LNCaP clone FGC (cell line): ENCODE measurements around the gene KIF6.

ENCODE experiments used
- DNase-seq: peaks from one replicate; pipeline ENCODE4 v3.0.0-alpha.2; 2011; ENCODE audit warnings: low read depth
- H3K4me3 ChIP-seq: 2 replicates; pipeline ENCODE4 v1.5.1; 2011; ENCODE audit warnings: mild to moderate bottlenecking, low read depth, low read length, control low read depth
- TF ChIP-seq, protein P1 (sequence below): IDR thresholded peaks from 2 replicates; pipeline ENCODE4 v1.5.1; 2012; ENCODE audit warnings: mild to moderate bottlenecking; ENCODE audit not compliant: control insufficient read depth, insufficient read depth; ENCODE audit errors: extremely low read depth

KIF6 gene

DNA sequence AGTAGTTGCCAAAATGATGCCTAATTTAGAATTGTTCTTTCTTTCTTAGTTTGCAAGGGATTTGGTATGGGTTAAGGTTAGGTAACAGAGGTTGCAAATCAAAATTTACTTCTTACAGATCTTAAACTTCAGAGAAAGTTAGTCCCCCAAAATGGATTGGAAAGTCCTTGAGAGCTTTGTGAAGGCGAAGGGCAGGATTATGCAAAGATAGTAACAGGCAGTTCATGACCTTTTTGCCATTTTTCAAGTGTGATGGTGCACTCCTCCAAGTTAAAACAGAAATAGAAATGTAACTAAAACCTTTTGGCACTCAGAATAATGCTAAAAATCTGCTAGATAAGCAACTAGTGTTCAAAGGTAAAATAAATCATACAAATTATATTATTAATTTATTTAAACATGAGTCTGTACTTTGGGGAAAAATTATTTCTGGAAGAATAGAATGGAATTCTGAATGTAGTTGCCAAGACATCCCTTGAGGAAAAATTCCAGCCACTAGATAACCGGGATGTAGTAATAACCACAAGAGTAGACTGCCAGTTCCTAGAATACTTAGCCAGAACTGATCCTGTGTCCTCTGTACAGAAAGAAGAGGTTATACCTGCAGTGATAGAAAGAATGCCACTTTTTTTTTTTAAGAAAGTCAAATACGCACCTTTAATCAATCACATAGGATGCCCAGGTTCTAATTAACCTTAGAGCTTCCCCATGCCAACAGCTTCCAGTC is 35.2 kb upstream of the KIF6 start:
- H3K4me3 ChIP-seq: no peak overlapping the region
- DNase-seq: no peak
- TF ChIP-seq, protein P1, sequence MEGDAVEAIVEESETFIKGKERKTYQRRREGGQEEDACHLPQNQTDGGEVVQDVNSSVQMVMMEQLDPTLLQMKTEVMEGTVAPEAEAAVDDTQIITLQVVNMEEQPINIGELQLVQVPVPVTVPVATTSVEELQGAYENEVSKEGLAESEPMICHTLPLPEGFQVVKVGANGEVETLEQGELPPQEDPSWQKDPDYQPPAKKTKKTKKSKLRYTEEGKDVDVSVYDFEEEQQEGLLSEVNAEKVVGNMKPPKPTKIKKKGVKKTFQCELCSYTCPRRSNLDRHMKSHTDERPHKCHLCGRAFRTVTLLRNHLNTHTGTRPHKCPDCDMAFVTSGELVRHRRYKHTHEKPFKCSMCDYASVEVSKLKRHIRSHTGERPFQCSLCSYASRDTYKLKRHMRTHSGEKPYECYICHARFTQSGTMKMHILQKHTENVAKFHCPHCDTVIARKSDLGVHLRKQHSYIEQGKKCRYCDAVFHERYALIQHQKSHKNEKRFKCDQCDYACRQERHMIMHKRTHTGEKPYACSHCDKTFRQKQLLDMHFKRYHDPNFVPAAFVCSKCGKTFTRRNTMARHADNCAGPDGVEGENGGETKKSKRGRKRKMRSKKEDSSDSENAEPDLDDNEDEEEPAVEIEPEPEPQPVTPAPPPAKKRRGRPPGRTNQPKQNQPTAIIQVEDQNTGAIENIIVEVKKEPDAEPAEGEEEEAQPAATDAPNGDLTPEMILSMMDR: no peak

DNA sequence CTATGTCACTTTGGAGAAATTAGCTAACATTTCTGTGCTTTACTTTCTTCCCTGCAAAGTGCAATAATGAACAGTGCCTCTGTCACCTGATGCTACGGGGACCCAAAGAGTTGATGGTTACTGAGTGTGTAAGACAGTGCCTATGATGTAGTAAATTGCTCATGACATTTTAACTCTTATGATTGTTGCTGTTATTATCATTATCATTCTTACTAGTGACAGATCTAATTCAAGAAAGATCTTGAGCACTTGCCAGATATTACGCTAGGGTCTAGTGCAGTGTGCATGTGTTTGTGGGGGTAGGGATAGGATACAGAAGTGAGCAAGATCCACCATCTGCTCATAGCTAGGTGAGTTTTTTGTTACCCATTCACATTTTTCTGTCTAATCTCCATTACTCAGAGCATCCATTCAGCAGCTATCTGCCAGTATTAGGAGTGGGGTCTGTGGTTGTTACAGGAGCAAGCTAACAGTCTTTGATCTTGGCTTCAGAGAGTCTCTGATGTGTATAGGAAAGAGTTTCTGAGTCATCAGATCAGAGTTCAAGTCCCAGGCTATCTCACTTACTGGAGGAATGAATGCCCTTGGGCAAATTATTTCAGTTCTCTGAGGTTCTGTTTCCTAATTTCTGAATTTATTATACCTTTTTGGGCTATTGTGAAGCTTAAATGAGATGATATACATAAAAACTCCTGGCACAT is 33.8 kb upstream of the KIF6 start:
- DNase-seq: no peak
- TF ChIP-seq, protein P1: no peak
- H3K4me3 ChIP-seq: no peak overlapping the region

DNA sequence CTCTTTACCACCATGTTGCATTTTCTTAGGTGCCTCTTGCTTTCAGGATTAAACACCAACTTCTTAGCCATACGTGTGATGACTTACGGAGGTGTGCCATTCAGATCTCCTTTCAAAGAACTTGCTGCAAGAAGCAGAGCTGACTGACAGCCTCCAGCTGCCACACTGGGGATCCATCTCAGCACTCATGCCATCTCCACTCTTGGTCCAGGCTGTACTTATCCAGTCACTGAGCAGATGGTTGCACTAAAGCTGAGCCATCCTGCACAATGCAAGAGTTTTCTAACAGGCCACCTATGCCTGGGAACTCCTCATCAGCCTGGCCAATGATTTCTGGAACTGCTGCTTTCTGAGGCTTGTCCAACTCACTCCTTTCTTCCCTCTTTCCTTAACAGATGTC is 31.4 kb upstream of the KIF6 start:
- TF ChIP-seq, protein P1: no peak
- no peak overlapping the region for H3K4me3 ChIP-seq
- DNase-seq: no peak

DNA sequence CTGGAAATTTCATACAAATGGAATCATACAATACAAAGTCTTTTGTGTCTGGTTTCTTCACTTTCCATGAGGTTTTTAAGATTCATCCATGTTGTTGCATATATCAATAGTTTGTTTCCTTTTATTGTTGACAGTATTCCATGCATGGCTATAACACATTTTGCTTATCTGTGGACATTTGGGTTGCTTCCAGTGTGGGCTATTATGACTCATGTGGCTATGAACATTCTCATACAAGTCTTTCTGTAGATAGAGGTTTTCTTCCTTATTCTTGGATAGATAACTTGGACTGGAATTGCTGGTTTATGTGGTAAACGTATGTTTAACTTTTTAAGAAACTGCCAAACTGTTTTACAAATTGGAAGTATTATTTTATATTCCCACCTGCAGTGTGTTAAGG is 30.0 kb upstream of the KIF6 start:
- no peak overlapping the region for H3K4me3 ChIP-seq
- TF ChIP-seq, protein P1: no peak
- no peak for DNase-seq

DNA sequence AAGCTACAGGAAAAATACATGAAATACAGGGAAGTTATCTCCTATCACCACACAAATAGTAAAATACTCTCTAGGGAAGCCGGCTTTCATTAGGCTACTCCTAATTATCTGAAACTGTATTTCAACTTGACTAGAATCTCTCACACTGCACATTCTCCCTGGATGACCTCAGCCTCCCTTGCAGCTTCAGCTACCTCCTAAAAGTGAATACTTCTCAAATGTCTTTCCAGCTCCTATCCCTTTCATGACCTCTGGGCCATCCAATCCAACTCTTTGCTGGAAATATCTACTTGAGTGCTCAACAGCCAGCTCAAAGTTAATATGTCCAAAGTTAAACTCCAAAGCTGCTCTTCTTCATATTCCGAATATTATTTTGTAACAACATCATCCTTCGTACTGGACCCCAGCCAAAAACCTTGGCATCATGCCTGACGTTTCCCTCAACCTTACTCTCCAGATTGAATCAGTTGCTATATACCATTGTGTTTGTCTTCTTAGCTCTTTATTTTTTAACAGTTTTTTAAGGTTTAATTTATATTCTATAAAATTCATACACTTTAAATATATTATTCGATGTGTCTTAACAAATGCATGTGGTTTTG is 29.4 kb upstream of the KIF6 start:
- TF ChIP-seq, protein P1: no peak
- H3K4me3 ChIP-seq: no peak overlapping the region
- no peak for DNase-seq

DNA sequence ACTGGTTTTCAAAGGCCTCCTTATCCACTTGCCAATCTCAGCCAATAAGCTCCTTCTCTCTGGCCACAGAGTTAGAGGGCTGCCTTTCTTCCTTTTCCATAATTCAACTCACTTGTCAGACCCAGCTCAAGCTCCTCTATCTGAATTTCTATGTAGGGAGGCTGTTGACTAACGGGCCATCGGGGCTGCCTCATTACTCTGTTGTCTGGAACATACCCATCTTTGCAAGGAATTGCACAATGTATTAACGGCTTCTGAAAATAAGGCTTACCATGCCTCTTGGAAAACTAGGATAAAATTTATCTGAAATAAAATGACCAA is 28.5 kb upstream of the KIF6 start:
- TF ChIP-seq, protein P1: no peak
- DNase-seq: no peak
- H3K4me3 ChIP-seq: no peak overlapping the region
